ENCODE data around the gene FLNB.

Gene FLNB

GRCh38 chr3:58074116-58074715 is 66.0 kb downstream of the FLNB start:
- no peak for DNase-seq (ENCODE audit: low read depth in 2 of 2)

GRCh38 chr3:58074997-58075396 is 66.8 kb downstream of the FLNB start:
- DNase-seq (ENCODE audit: low read depth in 2 of 2): no peak

DNA sequence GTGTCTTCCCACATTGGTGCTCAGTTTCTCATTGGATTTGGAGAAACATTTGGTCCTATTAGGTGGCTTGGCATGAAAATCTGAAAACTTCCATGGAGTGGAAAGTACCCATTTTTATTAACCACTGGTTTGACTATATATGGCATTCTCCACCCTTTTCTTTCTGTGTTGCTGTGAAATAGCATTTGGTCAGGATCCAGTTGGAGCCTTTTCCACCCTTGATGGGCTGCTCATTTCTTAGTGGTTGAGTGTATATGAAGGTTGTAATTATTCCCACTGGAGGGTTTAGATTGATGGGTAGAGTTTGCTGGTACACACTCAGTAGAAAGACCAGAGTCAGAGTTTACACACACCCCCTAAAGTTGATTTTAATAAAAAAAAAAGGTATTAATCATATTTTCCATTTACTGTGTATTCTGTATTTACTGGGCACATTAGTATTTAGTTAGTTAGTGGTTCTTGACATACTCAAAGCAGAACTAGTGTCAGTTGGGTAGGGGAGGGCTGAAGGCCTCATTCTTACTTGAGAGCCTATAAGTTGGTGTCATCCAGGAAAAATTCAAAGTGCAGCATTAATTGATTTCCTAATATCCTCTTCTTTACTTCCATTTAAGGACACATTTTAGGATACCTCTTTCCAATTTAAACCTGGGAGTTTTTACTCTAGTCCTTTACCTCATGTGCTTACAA is 69.5 kb downstream of the FLNB start:
- DNase-seq (ENCODE audit: low read depth in 2 of 2): no peak

- no peak for DNase-seq (ENCODE audit: low read depth in 2 of 2)
Observed at GRCh38 chr3:58078610-58079009, 70.4 kb downstream of the FLNB start.

GRCh38 chr3:58079773-58080172 is 71.6 kb downstream of the FLNB start:
- no peak for DNase-seq (ENCODE audit: low read depth in 2 of 2)

DNA sequence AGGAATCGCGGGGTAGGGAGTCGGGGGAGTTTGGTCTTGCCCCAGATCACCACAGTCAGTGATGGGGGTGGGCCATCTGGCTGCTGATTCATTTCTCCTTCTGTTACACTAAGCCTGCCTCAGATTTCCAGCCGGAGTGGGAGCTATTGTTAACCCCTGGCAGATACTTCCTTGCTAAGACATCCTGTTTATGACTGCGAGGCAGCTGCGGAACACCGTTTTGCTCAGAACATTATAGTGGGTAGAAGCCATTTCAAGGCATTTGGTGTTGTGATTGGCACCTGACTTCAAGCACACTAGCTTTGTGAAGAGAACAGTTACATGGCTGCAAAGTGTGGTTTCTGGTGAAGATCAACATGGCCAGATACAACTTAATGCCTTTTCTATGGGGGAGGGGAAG is 73.8 kb downstream of the FLNB start:
- DNase-seq (ENCODE audit: low read depth in 2 of 2): no peak

DNA sequence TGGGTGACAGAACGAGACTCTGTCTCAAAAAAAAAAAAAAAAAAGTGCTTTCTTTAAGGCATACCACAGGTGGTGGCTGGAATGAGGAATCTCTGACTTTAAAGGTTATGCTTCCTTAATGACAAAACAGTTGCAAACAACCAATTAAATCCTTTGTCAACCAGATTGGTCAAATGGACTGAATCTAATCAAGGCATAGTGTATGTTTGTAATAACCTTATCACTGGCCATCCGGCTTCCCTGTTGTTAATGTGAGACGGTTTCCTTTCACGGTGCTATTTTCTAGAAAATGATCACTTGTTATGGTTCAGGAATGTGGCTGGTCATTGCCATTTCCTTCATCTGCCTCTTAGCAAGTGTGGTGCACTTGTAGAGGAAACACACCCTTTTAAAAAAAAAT is 75.9 kb downstream of the FLNB start:
- DNase-seq (ENCODE audit: low read depth in 2 of 2): no peak

GRCh38 chr3:58084788-58085543 is 76.7 kb downstream of the FLNB start:
- DNase-seq (ENCODE audit: low read depth in 2 of 2): no peak

GRCh38 chr3:58085616-58086015 is 77.4 kb downstream of the FLNB start:
- DNase-seq (ENCODE audit: low read depth in 2 of 2): no peak

GRCh38 chr3:58088501-58088900 is 80.3 kb downstream of the FLNB start:
- DNase-seq (ENCODE audit: low read depth in 2 of 2): no peak

DNA sequence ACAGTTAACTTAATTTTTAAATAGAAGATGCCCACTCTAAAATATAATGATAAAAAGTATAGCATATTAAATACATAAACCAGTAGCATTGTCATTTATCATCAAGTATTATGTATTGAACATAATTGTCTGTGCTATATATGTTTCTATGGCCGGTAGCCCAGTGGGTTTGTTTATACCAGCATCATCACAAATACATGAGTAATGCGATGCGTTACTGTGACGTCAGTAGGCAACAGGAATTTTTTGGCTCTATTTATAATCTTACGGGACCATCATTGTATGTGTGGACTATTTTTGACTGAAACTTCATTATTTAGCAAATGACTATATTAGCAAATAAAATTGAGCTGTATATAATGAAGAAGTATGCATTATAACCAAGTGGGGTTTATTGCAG is 82.1 kb downstream of the FLNB start:
- DNase-seq (ENCODE audit: low read depth in 2 of 2): no peak

- DNase-seq (ENCODE audit: low read depth in 2 of 2): no peak
Observed at GRCh38 chr3:58092521-58092920, 84.3 kb downstream of the FLNB start.

- DNase-seq (ENCODE audit: low read depth in 2 of 2): no peak
Observed at GRCh38 chr3:58093574-58094195, 85.5 kb downstream of the FLNB start.

- no peak for DNase-seq (ENCODE audit: low read depth in 2 of 2)
Observed at GRCh38 chr3:58094657-58095056, 86.4 kb downstream of the FLNB start.

GRCh38 chr3:58095603-58096138 is 87.4 kb downstream of the FLNB start:
- no peak for DNase-seq (ENCODE audit: low read depth in 2 of 2)

GRCh38 chr3:58098531-58098930 is 90.3 kb downstream of the FLNB start:
- DNase-seq (ENCODE audit: low read depth in 2 of 2): no peak

GRCh38 chr3:58099865-58100264 is 91.6 kb downstream of the FLNB start:
- no peak for DNase-seq (ENCODE audit: low read depth in 2 of 2)

DNA sequence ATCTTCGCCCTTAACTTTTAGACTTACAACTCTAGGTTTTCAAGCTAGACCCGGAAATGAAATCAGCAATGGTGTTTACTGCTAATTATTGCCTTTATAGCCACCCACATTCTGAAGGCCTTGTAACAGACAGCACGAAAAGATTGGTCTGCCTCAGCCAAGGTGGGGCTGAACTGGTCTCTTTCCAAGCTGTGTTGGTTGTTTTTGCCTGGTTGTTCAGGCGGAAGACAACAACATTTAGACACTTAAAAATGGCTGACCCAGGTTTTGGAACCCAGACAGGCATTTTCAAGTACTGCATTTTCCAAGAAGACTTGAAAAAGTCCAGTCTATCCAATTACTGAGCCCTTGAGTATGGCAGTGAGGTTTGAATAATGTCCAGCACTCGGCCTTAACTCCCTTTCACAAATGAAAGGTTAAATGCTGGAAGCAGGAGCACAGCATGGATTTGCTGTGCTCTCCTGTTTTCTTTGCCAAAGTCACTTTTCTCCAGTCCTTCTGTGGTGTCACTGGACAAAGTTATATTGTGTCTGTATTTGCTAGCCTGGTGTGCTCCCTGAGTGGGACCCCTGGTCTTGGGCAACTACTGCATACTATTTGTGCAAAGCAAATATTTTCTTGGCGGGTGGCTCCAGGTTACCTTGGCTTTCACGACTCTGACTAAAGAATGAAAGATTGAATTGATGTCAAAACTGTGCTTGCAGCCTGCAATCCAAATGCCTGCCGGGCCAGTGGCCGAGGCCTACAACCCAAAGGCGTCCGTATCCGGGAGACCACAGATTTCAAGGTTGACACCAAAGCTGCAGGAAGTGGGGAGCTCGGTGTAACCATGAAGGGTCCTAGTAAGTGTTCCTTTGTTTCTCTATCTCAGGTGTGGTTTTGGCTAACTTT is 93.5 kb downstream of the FLNB start:
- no peak for DNase-seq (ENCODE audit: low read depth in 2 of 2)

GRCh38 chr3:58102390-58102750 is 94.1 kb downstream of the FLNB start:
- DNase-seq (ENCODE audit: low read depth in 2 of 2): no peak

GRCh38 chr3:58102976-58103451 is 94.8 kb downstream of the FLNB start:
- no peak for DNase-seq (ENCODE audit: low read depth in 2 of 2)

- DNase-seq (ENCODE audit: low read depth in 2 of 2): no peak
Observed at GRCh38 chr3:58104151-58104550, 95.9 kb downstream of the FLNB start.

Data from stimulated activated CD8-positive, alpha-beta memory T cell treated with anti-CD3 and anti-CD28 coated beads, Interleukin-7, amount 100 ng/mL, for 1 hour (primary cell).